Progenitor cell of endocrine pancreas (in vitro differentiated cells): ENCODE data around the gene BTN2A1. TPM values are rescaled to one million over a fixed set of nuclear protein-coding genes. Genes with fewer than 3 reads are reported as not detected.

Experiments
- DNase-seq: peaks from one replicate; pipeline ENCODE4 v3.0.0; 2021; ENCODE audit warnings: low spot score; ENCODE audit not compliant: unreplicated experiment
- H3K27ac Mint-ChIP-seq: 2 replicates; pipeline ENCODE4 v1.8.0; 2021; ENCODE audit warnings: mild to moderate bottlenecking, moderate library complexity, mixed read lengths
- H3K27me3 Mint-ChIP-seq: 2 replicates; pipeline ENCODE4 v1.8.0; 2021; ENCODE audit warnings: mixed read lengths
- H3K36me3 Mint-ChIP-seq: 2 replicates; pipeline ENCODE4 v1.8.0; 2022; ENCODE audit warnings: mixed read lengths; ENCODE audit not compliant: insufficient read depth
- H3K4me1 Mint-ChIP-seq: 2 replicates; pipeline ENCODE4 v1.8.0; 2021; ENCODE audit warnings: low read depth, mixed read lengths
- H3K4me3 Mint-ChIP-seq: 2 replicates; pipeline ENCODE4 v1.8.0; 2021; ENCODE audit warnings: low read depth, mild to moderate bottlenecking, moderate library complexity, mixed read lengths
- H3K9me3 Mint-ChIP-seq: 2 replicates; pipeline ENCODE4 v1.8.0; 2021; ENCODE audit warnings: low read depth, mixed read lengths
- total RNA-seq: library from RNA; stranded (reverse); gene quantifications from 2 replicates; pipeline ENCODE4 v1.2.1, GENCODE V29; 2021
- TF ChIP-seq, protein P1 (sequence below): fragments of 200-600 bp; sonication (generic); IDR thresholded peaks from one replicate; pipeline ENCODE4 v1.5.0; 2021; ENCODE audit warnings: antibody characterized with exemption, mild to moderate bottlenecking; ENCODE audit not compliant: unreplicated experiment

BTN2A1 gene
- total RNA-seq, 1 donor from 2014 or later = 26.4 TPM

DNA sequence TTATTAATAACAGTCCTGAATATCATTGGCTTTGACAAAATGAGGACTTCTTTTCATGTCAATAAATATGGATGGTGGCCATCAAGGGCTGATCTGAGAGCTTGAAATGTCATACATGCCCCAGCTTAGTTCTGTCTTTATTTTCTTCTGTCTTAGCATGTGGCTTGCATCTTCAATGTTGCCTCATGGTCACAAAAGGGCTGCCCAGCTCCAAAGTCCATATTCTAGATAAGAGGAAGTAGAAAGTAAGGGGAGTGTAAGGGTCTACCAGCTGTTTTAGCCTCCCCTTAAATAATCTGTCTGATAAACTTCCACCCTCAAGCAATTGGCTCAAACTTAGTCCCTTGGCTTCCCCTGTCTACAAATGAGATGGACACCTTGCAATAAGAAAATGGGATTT is 14.2 kb downstream of the BTN2A1 start:
- H3K27me3 Mint-ChIP-seq = no peaks in the 10 kb centered on the region

DNA sequence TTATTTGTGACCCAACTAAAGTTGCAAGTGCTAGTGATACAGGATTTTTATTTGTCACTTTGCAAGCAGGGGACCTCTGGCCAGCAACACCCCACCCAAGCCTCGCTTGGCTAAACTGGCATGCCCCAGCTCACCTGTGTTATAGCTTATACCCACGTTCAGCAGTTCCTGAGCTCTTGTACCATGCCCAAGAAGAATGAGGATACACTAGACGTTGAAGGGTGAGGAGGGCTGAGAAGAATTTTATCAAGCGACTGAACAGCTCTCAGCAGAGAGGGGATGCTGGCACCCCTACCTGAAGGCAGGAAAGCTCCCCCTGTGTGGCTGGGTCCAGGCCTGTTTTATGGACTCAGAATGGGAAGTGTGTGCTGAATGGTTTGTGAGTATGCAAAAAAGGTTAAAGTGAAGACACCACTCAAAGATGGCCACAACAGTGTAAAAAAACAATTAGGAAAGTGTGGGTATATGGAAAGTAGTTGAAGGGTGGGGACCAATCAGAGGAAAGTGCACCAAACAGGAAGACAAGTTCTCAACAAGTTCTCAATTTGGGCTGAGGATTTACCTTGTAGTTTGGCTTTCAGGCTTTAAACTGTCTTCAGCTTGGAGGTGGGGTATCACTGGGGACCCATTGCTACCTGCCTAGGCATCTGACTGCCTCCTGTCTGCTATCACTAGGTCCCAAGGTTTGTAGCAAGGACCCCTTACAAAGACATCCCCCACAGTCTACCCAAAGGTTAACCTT is 15.0 kb downstream of the BTN2A1 start:
- H3K36me3 Mint-ChIP-seq = peaks cover 28% of the 10 kb centered on the region
- peaks cover 20% of the 10 kb centered on the region for H3K4me1 Mint-ChIP-seq
- peak overlapping the region; percentile 76 for H3K27ac Mint-ChIP-seq
- no peak overlapping the region for H3K4me3 Mint-ChIP-seq
- H3K27me3 Mint-ChIP-seq = no peaks in the 10 kb centered on the region
- TF ChIP-seq, protein P1, sequence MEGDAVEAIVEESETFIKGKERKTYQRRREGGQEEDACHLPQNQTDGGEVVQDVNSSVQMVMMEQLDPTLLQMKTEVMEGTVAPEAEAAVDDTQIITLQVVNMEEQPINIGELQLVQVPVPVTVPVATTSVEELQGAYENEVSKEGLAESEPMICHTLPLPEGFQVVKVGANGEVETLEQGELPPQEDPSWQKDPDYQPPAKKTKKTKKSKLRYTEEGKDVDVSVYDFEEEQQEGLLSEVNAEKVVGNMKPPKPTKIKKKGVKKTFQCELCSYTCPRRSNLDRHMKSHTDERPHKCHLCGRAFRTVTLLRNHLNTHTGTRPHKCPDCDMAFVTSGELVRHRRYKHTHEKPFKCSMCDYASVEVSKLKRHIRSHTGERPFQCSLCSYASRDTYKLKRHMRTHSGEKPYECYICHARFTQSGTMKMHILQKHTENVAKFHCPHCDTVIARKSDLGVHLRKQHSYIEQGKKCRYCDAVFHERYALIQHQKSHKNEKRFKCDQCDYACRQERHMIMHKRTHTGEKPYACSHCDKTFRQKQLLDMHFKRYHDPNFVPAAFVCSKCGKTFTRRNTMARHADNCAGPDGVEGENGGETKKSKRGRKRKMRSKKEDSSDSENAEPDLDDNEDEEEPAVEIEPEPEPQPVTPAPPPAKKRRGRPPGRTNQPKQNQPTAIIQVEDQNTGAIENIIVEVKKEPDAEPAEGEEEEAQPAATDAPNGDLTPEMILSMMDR = no peak
- no peak for DNase-seq
- H3K9me3 Mint-ChIP-seq = peaks cover 9% of the 10 kb centered on the region

More for the DNA sequence above, 14.2 kb downstream of the BTN2A1 start:
- H3K4me1 Mint-ChIP-seq = peaks cover 20% of the 10 kb centered on the region
- no peak overlapping the region for H3K4me3 Mint-ChIP-seq
- H3K27ac Mint-ChIP-seq = no peak overlapping the region
- TF ChIP-seq, protein P1 = no peak
- H3K36me3 Mint-ChIP-seq = peaks cover 28% of the 10 kb centered on the region
- no peak for DNase-seq
- H3K9me3 Mint-ChIP-seq = peaks cover 9% of the 10 kb centered on the region

DNA sequence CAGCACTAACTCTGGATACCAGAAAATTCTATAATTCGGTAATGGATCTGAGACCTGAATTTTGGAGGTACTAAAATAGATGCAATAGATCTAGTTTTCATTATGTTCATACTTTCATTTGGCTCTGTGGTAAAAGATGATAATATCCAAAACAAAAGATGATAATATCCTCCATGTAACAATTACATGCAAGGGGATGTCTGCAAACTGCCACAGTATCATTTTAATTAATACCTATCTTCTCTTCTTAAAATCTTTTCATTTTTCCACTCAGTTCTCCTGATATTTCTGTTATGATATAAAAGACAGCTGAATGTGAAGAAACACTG is 15.6 kb downstream of the BTN2A1 start:
- Mint-ChIP-seq H3K4me3 (peak overlapping the region; percentile 75), H3K27me3 (no peaks in the 10 kb centered on the region), H3K27ac (peak overlapping the region; percentile 97), H3K4me1 (peaks cover 20% of the 10 kb centered on the region), H3K9me3 (peaks cover 9% of the 10 kb centered on the region), H3K36me3 (peaks cover 23% of the 10 kb centered on the region)
- DNase-seq = no peak
- TF ChIP-seq, protein P1 = no peak

DNA sequence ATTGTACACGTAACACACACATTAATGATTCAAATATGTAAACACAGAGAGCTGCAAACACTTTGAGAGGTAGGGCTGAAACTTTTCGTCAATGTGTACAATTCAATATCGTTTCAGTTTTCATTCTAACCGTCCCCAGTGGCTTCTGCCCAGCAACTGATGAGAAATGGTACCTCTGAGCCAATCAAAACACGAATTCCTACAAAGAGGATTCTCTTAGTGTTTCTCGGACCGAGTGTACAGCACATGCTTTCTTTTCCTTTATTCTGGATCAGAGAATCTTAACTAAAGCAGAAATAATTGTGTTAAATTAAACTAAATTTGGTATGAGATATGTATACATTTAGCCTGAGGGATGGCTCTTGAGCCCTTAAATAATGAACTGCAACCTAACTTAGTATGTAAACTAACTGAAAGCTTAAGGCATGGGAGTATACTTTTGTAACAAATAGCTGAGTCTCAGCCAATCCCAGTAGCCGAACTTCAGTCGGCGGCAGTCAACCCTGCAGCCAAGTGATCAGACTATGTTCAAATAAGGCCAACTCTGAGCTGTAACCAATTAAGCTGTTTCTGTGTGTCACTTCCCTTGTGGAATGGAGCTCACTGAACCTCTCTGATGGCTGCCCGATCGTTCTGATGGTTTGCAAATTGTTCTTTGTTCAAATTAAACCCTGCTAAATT is 16.1 kb downstream of the BTN2A1 start:
- Mint-ChIP-seq H3K9me3 (peaks cover 9% of the 10 kb centered on the region), H3K4me3 (peak overlapping the region; percentile 75), H3K27me3 (no peaks in the 10 kb centered on the region), H3K27ac (peak overlapping the region; percentile 97), H3K4me1 (peaks cover 23% of the 10 kb centered on the region), H3K36me3 (peaks cover 18% of the 10 kb centered on the region)
- TF ChIP-seq, protein P1 = no peak
- DNase-seq = peak; percentile 30

DNA sequence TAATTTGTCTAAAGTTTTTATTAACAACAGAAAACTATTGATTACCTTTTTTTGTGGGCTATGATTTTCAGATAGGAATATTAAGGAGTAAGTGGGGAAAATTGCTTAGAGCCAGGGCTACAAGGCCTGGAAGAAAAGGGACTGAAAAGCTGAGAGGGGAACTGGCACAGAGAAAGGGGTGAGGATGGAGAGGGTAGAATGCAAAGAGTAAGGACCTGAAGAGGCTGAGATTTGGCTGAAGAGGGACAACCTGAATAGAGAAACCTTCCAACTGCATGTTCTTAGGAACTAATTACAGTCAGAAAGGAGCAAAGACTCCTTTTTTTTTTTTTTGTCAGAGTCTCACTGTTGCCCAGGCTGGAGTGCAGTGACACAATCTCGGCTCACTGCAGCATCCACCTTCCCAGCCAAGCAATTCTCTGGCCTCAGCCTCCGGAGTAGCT is 16.7 kb downstream of the BTN2A1 start:
- peaks cover 9% of the 10 kb centered on the region for H3K9me3 Mint-ChIP-seq
- no peaks in the 10 kb centered on the region for H3K27me3 Mint-ChIP-seq
- peaks cover 23% of the 10 kb centered on the region for H3K4me1 Mint-ChIP-seq
- no peak for DNase-seq
- H3K27ac Mint-ChIP-seq = peak overlapping the region; percentile 97
- TF ChIP-seq, protein P1 = no peak
- H3K4me3 Mint-ChIP-seq = peak overlapping the region; percentile 75
- H3K36me3 Mint-ChIP-seq = peaks cover 15% of the 10 kb centered on the region
